Measurements from ENCODE around the gene C10orf71.

Gene C10orf71

DNA sequence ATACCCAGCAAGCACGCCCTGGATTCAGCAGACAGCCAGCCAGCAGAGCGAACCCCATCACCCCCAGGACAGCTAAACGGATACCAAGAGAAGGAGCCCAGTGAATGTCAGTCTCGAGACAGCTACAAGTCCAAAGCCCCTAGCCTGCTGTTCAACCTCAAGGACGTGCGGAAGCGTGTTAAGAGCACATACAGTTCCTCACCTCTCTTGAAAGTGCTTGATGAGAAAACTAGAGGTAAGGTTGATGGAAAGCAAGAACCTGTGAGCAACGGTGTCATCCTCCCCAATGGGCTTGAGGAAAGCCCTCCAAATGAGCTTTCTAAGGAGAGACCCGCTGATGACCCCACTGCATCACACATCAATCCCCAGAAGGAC lies 24.9 kb downstream of the C10orf71 start:
- Histone ChIP-seq H3K36me3 (no peaks in the 10 kb centered on the region), H3K9me3 (no peaks in the 10 kb centered on the region), H3K4me3 (ENCODE audit: low read depth, low read length) (no peak overlapping the region), H3K4me1 (no peaks in the 10 kb centered on the region), H3K27me3 (no peaks in the 10 kb centered on the region)
- TF ChIP-seq, protein P1, sequence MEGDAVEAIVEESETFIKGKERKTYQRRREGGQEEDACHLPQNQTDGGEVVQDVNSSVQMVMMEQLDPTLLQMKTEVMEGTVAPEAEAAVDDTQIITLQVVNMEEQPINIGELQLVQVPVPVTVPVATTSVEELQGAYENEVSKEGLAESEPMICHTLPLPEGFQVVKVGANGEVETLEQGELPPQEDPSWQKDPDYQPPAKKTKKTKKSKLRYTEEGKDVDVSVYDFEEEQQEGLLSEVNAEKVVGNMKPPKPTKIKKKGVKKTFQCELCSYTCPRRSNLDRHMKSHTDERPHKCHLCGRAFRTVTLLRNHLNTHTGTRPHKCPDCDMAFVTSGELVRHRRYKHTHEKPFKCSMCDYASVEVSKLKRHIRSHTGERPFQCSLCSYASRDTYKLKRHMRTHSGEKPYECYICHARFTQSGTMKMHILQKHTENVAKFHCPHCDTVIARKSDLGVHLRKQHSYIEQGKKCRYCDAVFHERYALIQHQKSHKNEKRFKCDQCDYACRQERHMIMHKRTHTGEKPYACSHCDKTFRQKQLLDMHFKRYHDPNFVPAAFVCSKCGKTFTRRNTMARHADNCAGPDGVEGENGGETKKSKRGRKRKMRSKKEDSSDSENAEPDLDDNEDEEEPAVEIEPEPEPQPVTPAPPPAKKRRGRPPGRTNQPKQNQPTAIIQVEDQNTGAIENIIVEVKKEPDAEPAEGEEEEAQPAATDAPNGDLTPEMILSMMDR (IDR thresholded peaks at IDR 0.05; ENCODE audit: low read depth, low read length): no peak
- no peak for DNase-seq

DNA sequence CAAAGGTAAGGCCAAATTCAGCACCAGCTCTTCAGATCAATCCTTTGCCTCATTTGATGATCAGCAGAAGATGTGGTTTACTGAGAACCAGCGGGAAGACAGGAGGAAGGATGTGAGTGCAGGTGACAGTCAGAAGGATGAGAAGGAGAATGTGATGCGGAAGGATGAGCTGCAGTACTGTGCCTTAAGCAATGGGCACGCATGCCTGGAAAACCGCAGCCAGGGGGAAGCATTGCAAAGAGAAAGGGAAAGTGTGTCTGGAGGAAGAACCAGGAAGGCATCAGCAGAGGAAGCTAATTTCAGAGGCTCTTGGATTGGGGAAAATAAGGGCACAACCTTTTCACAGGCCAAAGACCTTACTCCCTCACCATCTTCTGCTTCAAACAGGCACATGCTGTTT lies 25.7 kb downstream of the C10orf71 start:
- Histone ChIP-seq H3K27me3 (no peaks in the 10 kb centered on the region), H3K36me3 (no peaks in the 10 kb centered on the region), H3K4me3 (ENCODE audit: low read depth, low read length) (no peak overlapping the region), H3K4me1 (no peaks in the 10 kb centered on the region), H3K9me3 (no peaks in the 10 kb centered on the region)
- TF ChIP-seq, protein P1 (IDR thresholded peaks at IDR 0.05; ENCODE audit: low read depth, low read length): peak; percentile 55
- DNase-seq: peak; percentile 39

DNA sequence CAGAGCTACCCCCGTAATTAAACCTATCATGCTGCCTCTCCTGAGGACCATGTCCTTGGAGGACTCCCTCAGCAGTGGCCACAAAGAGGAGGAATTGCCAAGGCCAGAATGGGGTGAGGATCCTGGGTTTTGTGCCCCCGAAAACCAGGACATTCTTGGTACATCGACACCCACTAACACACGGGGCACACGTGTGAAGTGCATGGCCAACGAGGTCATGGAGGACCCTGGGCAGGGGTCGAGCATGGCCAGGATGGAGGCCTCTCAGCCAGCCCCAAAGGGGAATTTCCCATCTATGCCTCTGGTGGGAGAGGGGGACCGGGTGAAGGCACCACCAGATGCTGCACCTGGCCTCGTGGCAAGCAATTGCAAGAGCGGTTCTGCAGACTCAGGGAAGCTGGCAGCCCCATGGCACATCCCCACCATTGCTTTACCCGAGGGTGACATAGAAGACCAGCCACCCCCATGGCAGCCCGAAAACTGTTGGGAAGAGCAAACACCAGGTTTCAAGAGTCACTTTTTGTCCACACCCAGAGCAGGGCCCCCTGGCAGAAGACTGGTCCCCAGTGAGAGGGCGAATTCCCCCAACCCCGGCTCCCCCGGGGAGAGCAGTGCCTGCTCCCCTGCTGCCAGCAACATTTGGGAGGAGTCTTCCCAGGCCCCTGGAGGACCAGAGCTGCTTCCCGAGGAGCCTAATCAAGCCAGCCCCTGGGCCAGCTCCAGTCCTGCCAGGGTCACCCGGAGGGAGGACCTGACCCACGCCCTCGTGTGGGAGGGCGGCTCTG lies 26.4 kb downstream of the C10orf71 start:
- TF ChIP-seq, protein P1 (IDR thresholded peaks at IDR 0.05; ENCODE audit: low read depth, low read length): no peak
- DNase-seq: no peak
- H3K27me3 ChIP-seq: no peaks in the 10 kb centered on the region

DNA sequence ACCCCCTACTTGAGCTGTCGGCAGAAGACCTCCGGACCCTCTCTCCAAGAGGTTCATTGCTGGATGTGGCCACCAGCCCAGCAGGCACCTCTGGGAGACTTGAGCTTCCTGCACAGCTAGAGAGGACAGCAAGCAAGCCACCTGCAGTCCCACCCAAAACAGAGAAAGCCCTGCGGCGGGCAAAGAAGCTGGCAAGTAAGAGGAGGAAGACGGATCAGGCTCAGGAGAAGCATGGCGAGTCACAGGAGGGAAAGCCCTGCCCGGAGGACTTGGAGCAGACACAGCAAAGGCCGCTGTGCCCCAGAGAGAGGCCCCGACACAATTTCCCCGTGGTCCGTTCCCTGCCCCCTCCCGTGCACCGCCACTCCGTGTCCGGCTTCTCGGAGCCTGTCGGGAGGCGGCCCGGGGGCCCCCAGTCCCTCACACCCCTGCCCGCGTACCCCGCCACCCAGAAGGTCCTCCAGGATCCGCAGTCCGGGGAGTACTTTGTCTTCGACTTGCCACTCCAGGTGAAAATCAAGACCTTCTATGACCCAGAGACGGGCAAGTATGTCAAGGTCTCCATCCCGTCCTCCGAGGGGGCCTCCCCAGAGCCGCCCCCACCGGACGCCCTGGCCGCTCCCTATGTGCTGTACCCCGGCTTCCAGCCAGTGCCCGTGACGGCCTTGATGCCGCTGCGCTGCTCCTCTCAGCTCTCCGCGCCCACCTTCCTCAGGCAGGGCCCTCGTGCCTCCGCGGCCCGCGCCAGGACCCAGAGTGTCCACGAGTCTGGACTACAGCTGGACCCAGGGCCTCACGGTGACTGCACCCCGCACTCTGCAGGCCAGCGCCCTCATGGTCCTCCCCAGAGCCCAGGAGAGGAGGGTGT lies 27.2 kb downstream of the C10orf71 start:
- no peak for DNase-seq
- Histone ChIP-seq H3K4me3 (ENCODE audit: low read depth, low read length) (no peak overlapping the region), H3K9me3 (no peaks in the 10 kb centered on the region), H3K4me1 (no peaks in the 10 kb centered on the region), H3K36me3 (no peaks in the 10 kb centered on the region), H3K27me3 (no peaks in the 10 kb centered on the region)
- TF ChIP-seq, protein P1 (IDR thresholded peaks at IDR 0.05; ENCODE audit: low read depth, low read length): no peak

More for the DNA sequence above, 26.4 kb downstream of the C10orf71 start:
- Histone ChIP-seq H3K36me3 (no peaks in the 10 kb centered on the region), H3K4me1 (no peaks in the 10 kb centered on the region), H3K9me3 (no peaks in the 10 kb centered on the region), H3K4me3 (ENCODE audit: low read depth, low read length) (no peak overlapping the region)

DNA sequence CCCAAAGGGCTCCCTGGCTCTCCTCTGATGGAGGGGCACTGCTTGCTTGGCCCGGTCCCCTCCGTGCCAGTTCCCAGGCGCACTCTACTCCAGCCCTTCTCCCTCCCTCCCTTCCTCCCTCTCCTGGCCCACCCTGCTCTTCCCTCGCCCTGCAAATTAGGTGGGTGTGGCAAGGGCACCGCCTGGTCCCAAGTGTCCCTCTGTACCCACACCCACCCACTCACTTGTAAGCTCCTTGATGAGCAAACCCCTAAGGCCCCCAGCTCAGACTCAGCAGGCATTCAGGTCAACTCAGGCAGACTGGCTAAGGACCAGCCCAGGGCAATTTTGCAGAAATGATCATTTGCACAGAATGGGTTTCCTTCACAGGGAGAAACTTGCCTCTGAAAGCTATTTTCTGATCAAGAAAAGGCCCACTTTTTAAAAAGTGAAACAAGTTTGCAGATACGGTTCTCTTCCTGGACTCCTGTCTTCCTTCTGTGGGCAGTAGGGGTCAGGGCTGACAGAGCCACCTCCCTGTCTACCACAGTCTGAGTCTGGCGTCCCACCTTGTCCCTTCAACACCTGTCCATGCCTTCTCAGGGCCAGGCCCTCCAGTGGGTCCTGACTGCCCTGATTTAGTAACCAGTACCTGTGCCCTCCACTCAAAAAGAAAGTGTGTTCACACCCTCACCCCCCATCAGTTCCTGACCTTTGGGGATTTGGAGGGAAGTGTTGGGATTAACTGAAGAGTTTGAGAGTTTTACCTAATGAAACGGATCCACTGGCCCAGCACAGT lies 28.3 kb downstream of the C10orf71 start:
- TF ChIP-seq, protein P1 (IDR thresholded peaks at IDR 0.05; ENCODE audit: low read depth, low read length): no peak
- H3K4me1 ChIP-seq: no peaks in the 10 kb centered on the region
- H3K4me3 ChIP-seq (ENCODE audit: low read depth, low read length): no peak overlapping the region
- H3K27me3 ChIP-seq: no peaks in the 10 kb centered on the region
- no peaks in the 10 kb centered on the region for H3K9me3 ChIP-seq
- no peak for DNase-seq
- no peaks in the 10 kb centered on the region for H3K36me3 ChIP-seq

All from BE2C (cell line).